Astrocyte of the cerebellum (primary cell): ENCODE data around the gene MED16.

Experiments used
- DNase-seq: peaks from one replicate; pipeline ENCODE4 v3.0.0-alpha.2; 2011; ENCODE audit warnings: low read depth
- H3K4me3 ChIP-seq: 2 replicates; pipeline ENCODE4 v1.5.1; 2011; ENCODE audit warnings: mild to moderate bottlenecking, low read depth, low read length, moderate library complexity
- in situ Hi-C: cut with HindIII; loops from 2 replicates; pipeline ENCODE4 v1.10.0; 2017; ENCODE audit warnings: low sequenced_read_pairs
- TF ChIP-seq, protein P1 (sequence below): IDR thresholded peaks from 2 replicates; pipeline ENCODE4 v1.5.1; 2012; ENCODE audit warnings: low read length, low read depth, moderate library complexity, mild to moderate bottlenecking; ENCODE audit errors: missing control alignments

MED16 gene

DNA sequence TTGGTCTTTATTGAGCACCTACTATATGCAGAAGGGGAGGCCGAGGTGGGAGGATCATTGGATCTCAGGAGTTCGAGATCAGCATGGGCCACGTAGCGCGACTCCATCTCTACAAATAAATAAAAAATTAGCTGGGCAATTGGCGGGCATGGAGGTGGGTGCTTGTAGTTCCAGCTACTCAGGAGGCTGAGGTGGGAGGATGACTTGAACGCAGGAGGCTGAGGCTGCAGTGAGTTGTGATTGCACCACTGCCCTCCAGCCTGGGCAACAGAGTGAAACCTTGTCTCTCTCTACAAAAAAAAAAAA is 29.7 kb downstream of the MED16 start:
- no peak overlapping the region for H3K4me3 ChIP-seq
- in situ Hi-C loops, result no loop called here
- DNase-seq, result no peak
- TF ChIP-seq, protein P1, sequence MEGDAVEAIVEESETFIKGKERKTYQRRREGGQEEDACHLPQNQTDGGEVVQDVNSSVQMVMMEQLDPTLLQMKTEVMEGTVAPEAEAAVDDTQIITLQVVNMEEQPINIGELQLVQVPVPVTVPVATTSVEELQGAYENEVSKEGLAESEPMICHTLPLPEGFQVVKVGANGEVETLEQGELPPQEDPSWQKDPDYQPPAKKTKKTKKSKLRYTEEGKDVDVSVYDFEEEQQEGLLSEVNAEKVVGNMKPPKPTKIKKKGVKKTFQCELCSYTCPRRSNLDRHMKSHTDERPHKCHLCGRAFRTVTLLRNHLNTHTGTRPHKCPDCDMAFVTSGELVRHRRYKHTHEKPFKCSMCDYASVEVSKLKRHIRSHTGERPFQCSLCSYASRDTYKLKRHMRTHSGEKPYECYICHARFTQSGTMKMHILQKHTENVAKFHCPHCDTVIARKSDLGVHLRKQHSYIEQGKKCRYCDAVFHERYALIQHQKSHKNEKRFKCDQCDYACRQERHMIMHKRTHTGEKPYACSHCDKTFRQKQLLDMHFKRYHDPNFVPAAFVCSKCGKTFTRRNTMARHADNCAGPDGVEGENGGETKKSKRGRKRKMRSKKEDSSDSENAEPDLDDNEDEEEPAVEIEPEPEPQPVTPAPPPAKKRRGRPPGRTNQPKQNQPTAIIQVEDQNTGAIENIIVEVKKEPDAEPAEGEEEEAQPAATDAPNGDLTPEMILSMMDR, result no peak

DNA sequence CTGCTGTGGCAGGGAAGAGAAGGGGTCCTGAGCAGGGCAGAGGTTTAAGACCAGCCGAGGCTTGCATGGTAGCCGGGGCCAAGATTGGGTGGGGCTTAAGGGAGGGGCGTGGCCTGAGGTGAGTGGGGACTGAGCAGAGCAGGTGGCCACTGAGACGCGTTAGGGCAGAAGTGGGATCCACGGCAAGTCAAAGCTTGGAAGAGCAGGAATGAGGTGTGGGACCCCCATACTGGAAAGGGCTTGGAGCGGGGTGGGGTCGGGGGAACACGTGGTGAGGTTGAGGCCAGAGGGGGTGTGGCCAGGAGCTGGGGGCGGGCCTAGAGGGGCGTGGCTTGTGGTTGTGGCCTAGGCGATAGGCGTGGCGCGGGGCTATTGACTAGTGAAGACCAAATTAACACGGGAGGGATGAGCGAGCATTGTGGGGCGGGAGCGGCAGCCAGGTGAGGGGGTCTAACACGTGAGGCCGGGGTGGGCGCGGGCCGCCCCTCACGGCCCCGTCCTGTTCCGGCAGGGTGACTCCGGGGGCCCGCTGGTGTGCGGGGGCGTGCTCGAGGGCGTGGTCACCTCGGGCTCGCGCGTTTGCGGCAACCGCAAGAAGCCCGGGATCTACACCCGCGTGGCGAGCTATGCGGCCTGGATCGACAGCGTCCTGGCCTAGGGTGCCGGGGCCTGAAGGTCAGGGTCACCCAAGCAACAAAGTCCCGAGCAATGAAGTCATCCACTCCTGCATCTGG is 30.2 kb downstream of the MED16 start:
- H3K4me3 ChIP-seq, result no peak overlapping the region
- TF ChIP-seq, protein P1, result no peak
- no peak for DNase-seq
- in situ Hi-C loops, result no loop called here

DNA sequence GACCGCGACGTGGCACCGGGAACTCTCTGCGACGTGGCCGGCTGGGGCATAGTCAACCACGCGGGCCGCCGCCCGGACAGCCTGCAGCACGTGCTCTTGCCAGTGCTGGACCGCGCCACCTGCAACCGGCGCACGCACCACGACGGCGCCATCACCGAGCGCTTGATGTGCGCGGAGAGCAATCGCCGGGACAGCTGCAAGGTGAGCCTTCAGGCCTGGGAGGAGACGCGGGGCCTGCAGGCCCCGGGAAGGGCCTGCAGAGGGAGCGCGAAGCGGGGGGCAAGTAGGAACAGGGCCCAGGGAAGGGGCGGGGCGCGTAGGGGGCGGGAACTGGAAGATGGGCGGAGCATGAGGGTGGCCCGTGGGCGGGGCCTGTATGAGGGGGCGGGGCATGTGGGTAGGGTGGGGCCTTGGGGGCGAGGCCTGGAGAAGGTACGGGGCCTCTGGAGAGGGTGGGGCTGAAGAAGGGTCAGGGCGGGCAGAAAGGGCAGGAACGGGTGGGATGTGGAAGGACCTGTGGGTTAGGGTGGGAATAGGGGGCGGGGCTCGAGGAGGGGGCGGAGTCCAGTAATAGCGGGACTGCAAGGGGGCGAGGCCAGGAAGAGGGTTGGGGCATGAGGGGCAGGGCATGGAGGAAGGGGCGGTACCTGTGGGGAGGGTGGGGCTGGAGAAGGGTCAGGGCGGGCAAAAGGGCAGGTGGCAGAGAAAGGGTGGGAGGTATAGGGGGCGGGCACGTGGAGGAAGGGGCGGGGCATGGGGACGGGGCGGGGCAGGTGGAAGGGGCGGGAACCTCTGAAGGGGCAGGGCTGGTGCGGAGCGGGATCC is 31.0 kb downstream of the MED16 start:
- DNase-seq, result no peak

DNA sequence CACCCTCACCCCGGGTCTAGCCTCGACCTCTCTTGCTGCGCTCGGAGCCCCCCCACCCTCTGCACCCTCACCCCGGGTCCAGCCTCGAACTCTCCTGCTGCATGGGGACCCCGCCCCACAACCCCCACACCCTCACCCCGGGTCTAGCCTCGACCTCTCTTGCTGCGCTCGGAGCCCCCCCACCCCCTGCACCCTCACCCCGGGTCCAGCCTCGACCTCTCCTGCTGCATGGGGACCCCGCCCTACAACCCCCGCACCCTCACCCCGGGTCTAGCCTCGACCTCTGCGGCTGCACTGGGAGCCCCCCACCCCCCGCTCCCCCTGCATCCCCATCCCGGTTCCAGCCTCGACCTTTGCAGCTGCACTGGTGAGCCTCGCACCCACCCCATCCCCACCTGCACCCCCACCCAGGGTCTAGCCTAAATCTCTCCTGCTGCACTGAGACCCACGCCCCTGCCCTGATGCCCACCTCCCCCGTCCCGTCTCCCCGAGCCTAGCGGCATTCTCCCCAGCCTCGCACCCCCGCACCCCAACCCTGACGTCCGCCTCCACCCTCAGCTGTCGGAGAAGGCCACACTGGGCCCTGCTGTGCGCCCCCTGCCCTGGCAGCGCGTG is 31.7 kb downstream of the MED16 start:
- TF ChIP-seq, protein P1, result no peak
- in situ Hi-C loops, result no loop called here
- no peak overlapping the region for H3K4me3 ChIP-seq
- no peak for DNase-seq

More for the DNA sequence above, 31.0 kb downstream of the MED16 start:
- in situ Hi-C loops, result no loop called here
- TF ChIP-seq, protein P1, result no peak
- no peak overlapping the region for H3K4me3 ChIP-seq

DNA sequence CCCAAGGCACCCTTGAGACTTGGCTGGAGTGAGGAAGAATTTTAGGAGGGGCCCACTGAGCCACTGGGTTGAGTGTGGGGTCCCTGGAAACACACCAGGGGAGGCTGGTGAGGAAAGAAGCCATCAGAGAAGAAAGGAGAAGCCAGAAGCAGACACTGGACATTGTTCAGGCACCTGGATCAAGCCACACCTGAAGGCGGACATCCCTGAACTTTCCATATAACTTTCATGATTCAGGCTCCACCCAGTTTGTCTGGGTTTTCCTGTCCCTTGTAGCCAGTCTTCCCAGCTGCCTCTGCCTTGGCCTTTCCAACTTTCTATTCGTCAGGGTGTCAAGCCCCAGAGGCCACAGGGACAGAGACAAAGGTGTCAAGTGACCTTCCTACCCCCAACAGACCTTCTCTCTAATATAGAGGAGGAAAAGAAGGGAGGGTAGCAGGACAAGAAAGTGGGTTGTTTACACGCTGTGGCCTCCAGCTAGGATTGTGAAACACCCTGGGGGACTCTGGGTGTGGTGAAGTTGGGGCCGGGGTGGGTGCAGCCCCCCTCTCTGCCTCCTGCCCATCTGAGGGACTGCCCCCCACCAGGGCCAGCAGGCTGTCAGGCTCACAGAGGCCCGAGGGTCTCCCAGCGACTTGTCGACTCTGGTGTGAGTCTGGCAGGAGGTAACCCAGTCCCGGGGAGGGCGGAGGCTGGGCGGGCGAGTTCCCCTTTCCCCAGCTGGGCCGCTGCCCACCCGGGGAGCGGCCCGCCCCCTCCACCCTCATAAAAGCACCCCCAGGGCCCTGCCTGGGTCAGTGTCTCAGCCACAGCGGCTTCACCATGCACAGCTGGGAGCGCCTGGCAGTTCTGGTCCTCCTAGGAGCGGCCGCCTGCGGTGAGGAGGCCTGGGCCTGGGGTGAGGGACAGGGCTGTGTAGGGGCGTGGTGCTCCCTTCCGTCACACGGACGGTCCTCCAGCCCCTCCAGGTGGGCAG is 33.8 kb downstream of the MED16 start, which contains the start of gene CFD:
CFD (plus strand) TSS at position 797 of the 976 bp plus-strand sequence; CDS start at position 823, 26 bp downstream.
- in situ Hi-C loops, result no loop called here
- peak within 1 kb of the TSS; percentile 32 for H3K4me3 ChIP-seq
- TF ChIP-seq, protein P1, result no peak
- DNase-seq, result no peak

DNA sequence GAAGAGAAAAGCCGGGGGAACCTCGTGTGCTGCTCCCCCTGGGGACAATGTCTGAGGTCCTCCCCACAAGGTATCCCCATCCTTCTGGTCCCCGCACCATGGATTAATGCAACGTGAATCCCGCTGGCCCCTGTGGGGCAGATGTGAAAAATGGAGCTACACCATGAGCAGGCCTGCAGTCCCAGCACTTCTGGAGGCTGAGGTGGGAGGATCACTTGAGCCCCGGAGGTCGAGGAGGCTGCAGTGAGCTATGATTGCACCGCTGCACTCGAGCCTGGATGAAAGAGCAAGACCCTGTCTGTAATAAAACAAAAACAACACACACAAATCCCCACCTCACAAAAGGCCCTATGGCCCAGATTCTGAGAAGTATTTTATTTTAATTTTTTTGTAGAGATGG is 34.7 kb downstream of the MED16 start:
- TF ChIP-seq, protein P1, result no peak
- in situ Hi-C loops, result no loop called here
- no peak overlapping the region for H3K4me3 ChIP-seq
- no peak for DNase-seq
